COLO829 (cell line): ENCODE results near the gene CCNF.
A peak's percentile ranks its signal among the peaks of the same experiment; 100 is the strongest.
"Not testable (repeated sequence)": the region's sequence is repeated elsewhere in the genome, so short reads cannot be mapped to it uniquely, and the experiment has no call there.

Source experiments
- DNase-seq: peaks from one replicate; pipeline ENCODE4 v3.0.0; 2012; ENCODE audit warnings: low spot score

The CCNF gene, protein sequence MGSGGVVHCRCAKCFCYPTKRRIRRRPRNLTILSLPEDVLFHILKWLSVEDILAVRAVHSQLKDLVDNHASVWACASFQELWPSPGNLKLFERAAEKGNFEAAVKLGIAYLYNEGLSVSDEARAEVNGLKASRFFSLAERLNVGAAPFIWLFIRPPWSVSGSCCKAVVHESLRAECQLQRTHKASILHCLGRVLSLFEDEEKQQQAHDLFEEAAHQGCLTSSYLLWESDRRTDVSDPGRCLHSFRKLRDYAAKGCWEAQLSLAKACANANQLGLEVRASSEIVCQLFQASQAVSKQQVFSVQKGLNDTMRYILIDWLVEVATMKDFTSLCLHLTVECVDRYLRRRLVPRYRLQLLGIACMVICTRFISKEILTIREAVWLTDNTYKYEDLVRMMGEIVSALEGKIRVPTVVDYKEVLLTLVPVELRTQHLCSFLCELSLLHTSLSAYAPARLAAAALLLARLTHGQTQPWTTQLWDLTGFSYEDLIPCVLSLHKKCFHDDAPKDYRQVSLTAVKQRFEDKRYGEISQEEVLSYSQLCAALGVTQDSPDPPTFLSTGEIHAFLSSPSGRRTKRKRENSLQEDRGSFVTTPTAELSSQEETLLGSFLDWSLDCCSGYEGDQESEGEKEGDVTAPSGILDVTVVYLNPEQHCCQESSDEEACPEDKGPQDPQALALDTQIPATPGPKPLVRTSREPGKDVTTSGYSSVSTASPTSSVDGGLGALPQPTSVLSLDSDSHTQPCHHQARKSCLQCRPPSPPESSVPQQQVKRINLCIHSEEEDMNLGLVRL

GRCh38 chr16:2429034-2429770 is at the start of gene CCNF:
Gene CCNF (plus strand): TSS chr16:2429447. CDS start chr16:2429482, 35 bp downstream.
- DNase-seq, result peak; percentile 98

GRCh38 chr16:2383501-2383900 is 45.7 kb upstream of the CCNF start:
- DNase-seq, result no peak

DNA sequence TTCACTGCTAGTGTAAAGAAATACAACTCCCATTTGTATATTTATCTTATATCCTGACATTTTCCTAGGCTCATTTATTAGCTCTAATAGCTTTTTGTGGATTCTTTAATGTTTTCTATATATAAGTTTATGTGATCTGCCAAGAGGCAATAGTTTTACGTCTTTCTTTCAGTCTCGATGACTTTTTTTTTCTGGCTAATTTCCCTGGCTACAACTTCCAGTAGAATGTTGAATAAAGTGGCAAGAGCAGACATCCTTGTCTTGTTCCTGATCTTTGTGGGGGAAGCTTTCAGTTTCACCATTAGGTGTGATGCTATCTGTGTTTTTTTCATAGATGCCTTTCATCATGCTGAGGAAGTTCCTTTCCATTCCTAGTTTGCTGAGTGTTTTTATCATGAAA is 44.8 kb upstream of the CCNF start:
- DNase-seq, result no peak

DNA sequence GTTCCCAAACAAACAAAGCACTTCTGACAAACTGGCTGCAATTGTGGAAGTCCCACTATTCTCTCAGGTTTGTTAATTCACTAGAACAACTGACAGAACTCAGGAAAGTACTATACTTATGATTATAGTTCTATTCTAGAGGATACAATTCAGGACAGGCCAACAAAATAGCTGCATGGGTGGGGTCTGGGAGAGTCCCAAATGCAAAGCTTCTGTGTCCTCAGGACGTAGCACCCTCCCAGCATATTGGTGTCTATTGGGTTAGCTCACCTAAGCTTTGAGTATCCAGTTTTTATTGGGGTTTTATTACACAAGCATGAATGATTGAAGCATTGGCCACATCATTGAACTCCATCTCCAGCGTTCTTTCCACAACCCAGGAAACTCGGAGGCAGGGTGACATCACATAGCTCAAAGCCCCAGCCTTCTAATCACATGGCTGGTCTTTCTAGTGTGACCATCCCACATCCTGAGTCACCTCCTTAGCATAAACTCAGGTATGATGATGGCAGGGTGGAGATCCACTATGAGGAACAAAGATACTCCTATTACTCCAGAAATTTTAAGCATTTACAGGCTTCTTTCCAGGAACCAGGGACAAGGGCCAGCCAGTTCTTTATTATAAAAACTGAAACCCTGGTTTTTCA is 43.9 kb upstream of the CCNF start:
- DNase-seq, result peak; percentile 47

GRCh38 chr16:2385982-2386381 is 43.3 kb upstream of the CCNF start:
- not testable (repeated sequence) for DNase-seq

- no peak for DNase-seq
Observed at GRCh38 chr16:2386990-2387389, 42.3 kb upstream of the CCNF start.

GRCh38 chr16:2388139-2388874 is 40.9 kb upstream of the CCNF start:
- DNase-seq, result no peak

DNA sequence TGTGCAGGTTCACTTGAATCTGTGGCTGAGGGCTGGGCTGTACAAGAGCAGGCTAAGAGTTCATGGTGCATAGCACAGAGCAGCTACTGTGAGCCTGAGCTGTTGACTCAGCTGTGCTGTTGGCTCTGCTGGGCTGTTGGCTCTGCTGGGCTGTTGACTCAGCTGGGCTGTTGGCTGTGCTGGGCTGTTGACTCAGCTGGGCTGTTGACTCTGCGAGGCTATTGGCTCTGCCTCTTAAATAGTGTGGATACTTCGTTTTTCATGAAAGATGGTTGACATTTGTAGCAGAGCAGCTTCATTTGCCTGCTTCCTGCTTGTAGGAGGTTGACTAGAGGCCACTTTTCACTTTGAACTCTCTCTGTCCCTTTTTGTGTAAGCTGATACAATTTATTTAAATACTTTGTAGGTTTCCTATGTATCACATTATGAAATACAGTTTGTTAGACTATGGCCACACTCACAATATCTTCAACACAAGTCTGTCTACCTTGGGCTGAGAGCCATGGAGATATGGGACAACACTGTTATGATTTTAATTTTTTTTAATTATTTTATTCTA is 40.3 kb upstream of the CCNF start:
- no peak for DNase-seq

GRCh38 chr16:2392025-2392424 is 37.2 kb upstream of the CCNF start:
- DNase-seq, result no peak

DNA sequence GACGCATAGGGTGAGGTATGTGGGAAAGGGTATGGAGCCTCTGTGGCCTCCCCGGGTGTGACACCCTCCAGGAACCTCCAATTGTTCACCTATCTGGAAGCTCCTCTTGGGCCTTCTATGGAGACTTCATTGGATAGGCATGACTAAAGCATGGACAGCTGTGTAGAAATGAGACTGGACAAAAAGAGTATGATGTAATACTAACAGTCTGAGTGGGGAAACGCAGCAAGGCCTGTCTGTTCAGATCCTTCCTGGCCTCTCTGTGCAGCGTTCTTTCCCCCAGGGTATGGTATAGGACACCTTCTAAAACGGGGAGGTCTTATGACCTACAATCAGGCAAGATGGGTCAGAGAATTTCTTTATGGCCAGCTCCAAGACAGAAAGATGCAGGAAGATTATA is 30.7 kb upstream of the CCNF start:
- no peak for DNase-seq

DNA sequence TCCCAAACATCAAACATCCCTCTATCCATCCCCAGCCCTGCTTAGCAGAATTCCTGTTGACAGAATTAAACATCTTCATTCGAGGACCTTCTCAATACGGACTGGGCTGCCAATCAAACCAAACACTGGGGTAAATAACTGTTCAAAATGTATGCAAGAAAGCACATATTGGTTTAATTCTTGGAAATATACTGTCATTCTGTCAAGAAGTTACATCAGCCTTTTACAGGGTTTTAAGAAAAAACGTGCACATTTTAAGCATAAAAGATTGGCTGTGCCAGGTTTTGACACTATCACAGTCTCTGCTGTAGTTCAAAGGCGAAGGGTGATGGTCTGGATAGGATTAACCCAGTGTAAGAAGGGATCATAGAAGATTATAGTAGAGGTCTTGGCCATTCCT is 25.1 kb upstream of the CCNF start:
- DNase-seq, result no peak

DNA sequence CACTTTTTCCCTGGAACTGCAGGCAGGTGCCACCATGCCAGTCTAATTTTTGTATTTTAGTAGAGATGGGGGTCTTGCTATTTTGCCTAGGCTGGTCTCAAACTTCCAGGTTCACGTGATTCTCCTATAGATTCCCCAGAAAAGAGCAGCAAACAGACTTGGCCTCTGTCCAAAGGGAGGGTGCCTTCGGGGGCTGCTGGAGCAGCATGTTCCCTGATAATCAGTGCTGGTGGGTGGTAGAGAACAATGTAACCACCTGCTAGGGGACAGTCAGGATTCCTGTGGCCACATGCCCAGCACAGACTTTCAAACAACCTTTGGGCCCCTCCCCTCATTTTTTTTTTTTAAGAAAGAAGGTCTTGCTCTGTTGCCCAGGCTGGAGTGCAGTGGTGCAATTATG is 14.2 kb upstream of the CCNF start:
- DNase-seq, result no peak

DNA sequence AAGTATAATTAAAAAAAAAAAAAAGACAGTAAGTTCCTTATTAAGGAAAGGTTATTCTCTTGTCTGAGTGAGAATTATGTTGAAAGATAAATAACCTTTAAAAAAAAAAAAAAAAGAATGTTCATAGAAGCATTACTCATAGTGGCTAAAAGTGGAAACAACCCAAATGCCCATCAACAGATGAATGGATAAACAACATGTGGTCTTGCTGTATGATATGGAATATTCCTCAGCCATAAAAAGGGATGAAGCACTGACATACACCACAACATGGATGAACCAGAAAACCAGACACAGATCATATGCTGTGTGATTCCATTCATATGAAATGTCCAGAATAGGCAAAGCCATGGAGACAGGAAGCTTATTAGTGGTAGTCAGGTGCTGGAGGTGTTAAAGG is 9.2 kb upstream of the CCNF start:
- no peak for DNase-seq

- DNase-seq, result no peak
Observed at GRCh38 chr16:2422123-2422867, 7.0 kb upstream of the CCNF start.

GRCh38 chr16:2424061-2425007 is 4.9 kb upstream of the CCNF start:
- DNase-seq, result no peak

DNA sequence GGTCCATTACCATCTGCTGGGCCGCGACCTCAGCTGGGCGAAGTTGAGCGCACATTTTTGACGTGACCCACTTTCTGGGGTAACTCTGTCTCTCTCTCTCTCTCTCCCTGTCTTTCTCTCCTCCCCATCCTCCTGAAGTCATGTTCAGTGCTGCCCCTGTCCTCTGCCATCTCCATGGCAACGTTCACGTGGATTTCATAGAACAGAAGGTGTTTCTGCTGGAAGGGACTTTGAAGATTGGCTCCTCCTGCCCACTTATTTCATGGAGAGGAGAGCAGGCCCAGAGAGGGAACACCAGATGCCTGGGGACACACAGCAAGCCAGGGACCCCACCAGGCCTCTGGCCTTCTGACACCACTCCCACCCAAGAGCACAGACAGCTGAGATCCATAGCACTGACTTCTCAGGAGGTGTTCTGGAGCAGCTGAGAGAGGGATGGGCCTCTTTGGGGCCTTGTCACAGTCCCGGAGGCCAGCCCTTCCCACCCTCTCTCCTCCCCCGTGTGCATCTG is 4.2 kb upstream of the CCNF start:
- no peak for DNase-seq

DNA sequence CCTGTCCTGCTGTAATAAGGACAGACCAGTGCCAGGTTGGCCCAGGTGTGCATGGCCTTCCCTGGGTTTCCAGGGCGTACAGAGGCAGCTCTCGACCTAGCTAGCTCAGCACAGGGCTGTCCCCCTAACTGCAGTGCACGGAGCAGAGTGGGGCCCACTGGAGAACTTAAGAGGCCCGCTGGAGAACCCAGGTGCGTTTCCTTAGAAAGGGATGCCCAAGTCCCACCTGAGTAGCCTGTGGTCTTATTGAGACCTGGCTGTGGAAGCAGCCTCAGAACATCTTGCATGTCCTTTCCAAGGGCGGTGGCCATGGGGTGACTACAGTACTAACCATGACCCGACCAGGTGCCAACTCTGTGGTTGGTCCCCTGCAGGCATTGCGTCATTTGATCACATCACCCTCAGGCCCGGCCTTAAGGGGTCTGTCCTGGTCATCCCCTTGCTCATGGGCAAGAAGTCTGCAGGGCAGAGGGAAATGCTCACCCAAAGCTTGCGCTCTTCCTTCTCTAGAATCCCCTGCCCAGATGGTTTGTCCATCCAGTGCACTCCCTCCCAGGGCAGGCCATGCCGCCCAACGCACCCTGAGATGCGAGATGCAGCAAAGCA is 3.3 kb upstream of the CCNF start:
- DNase-seq, result no peak

- DNase-seq, result no peak
Observed at GRCh38 chr16:2426941-2427361, 2.3 kb upstream of the CCNF start.

DNA sequence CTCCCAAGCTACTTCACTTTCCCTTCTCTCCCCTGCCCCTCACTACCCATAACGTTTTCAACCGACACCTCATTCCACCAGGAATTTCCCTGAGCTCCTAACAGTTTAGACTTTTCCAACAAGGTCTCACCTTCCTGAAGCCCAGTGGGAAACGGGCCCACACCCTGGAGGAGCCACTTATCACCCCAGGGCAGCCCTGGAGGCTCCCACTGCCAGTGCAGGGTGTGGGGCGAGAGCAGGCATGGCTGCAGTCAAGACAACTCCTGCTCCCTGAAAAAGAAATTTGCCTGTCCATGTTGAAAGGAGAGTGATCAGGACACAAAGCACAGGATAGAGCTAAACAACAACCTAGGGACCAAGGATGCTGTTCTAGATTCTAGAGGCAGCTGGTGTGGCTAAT is 1.7 kb upstream of the CCNF start:
- DNase-seq, result no peak
